Parathyroid adenoma (tissue), 2 donors: ENCODE data around the gene MGAT4A.

Experiments used
- H2AFZ ChIP-seq: fragments of 300-600 bp; sonication (generic); one replicate; pipeline ENCODE4 v1.7.0; 2017; ENCODE audit warnings: antibody characterized with exemption, mild to moderate bottlenecking
- H3K27ac ChIP-seq: fragments of 300-600 bp; sonication (generic); one replicate; pipeline ENCODE4 v1.7.0; 2017
- H3K27me3 ChIP-seq: fragments of 300-600 bp; sonication (generic); one replicate; pipeline ENCODE4 v1.7.0; 2017; ENCODE audit warnings: low read length; ENCODE audit not compliant: control insufficient read depth, insufficient read depth
- H3K36me3 ChIP-seq: fragments of 300-600 bp; sonication (generic); one replicate; pipeline ENCODE4 v1.7.0; 2017; ENCODE audit warnings: low read length; ENCODE audit not compliant: control insufficient read depth, insufficient read depth
- H3K4me1 ChIP-seq: fragments of 300-600 bp; sonication (generic); one replicate; pipeline ENCODE4 v1.7.0; 2017; ENCODE audit warnings: control low read depth
- H3K4me2 ChIP-seq: fragments of 300-600 bp; sonication (generic); one replicate; pipeline ENCODE4 v1.7.0; 2017; ENCODE audit warnings: low read length
- H3K4me3 ChIP-seq: fragments of 300-600 bp; sonication (generic); one replicate; pipeline ENCODE4 v1.7.0; 2017; ENCODE audit warnings: low read depth, low read length
- H3K79me2 ChIP-seq: fragments of 300-600 bp; sonication (generic); one replicate; pipeline ENCODE4 v1.7.0; 2017; ENCODE audit warnings: control low read depth
- H3K9ac ChIP-seq: fragments of 300-600 bp; sonication (generic); one replicate; pipeline ENCODE4 v1.7.0; 2017; ENCODE audit warnings: mild to moderate bottlenecking
- H3K9me3 ChIP-seq: fragments of 300-600 bp; sonication (generic); one replicate; pipeline ENCODE4 v1.7.0; 2017; ENCODE audit warnings: low read length; ENCODE audit not compliant: control insufficient read depth
- TF ChIP-seq, protein P1 (sequence below): fragments of 300-600 bp; sonication (generic); IDR thresholded peaks from one replicate; pipeline ENCODE4 v1.7.0; 2017; ENCODE audit warnings: antibody characterized with exemption, mild to moderate bottlenecking
- donor health status: primary hyperparathyroidism.

The MGAT4A gene

DNA sequence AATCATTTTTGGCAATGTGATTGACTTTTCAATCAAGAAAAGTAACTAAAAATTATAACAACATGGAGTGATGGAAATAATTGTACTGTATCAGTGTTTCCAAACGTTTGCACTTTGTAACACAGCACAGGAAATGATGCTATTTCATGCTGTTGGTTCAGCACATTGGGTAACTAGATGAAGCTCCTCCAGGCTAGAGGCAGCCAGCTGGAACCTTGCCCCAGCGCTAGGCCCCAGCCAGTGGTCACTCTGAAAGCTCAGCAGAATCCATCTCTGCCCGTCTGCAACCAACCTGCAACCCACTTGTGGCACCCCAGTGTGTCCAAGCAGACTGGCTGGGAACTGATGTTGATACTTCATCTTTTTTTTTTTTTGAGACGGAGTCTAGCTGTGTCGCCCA is 107.3 kb downstream of the MGAT4A start:
- Histone ChIP-seq H3K27ac (no peak overlapping the region), H2AFZ (no peak overlapping the region), H3K4me2 (no peak overlapping the region), H3K9me3 (no peaks in the 10 kb centered on the region), H3K4me1 (no peaks in the 10 kb centered on the region), H3K4me3 (no peak overlapping the region), H3K79me2 (no peaks in the 10 kb centered on the region), H3K36me3 (no peaks in the 10 kb centered on the region), H3K9ac (no peak overlapping the region), H3K27me3 (no peaks in the 10 kb centered on the region)
- TF ChIP-seq, protein P1, sequence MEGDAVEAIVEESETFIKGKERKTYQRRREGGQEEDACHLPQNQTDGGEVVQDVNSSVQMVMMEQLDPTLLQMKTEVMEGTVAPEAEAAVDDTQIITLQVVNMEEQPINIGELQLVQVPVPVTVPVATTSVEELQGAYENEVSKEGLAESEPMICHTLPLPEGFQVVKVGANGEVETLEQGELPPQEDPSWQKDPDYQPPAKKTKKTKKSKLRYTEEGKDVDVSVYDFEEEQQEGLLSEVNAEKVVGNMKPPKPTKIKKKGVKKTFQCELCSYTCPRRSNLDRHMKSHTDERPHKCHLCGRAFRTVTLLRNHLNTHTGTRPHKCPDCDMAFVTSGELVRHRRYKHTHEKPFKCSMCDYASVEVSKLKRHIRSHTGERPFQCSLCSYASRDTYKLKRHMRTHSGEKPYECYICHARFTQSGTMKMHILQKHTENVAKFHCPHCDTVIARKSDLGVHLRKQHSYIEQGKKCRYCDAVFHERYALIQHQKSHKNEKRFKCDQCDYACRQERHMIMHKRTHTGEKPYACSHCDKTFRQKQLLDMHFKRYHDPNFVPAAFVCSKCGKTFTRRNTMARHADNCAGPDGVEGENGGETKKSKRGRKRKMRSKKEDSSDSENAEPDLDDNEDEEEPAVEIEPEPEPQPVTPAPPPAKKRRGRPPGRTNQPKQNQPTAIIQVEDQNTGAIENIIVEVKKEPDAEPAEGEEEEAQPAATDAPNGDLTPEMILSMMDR = no peak

DNA sequence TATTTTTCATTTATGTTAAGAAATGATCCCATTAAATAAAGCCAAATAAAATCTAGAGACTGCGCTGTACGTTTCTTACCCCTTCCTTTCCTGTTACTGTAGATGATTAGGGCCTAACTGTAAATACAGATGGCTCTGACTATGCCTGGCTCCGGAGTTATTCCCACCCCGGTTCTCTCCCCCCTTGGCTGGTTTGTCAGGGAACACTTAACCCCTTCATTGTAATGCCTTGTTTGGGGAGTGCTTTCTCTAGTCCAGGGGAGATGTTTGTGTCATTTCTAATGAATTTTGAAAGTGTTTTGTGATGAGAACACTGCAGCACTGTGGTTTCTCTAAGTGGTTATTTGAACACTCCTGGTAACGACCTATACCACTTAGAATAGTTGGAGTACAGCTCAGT is 113.8 kb downstream of the MGAT4A start:
- Histone ChIP-seq H3K4me1 (no peaks in the 10 kb centered on the region), H3K36me3 (no peaks in the 10 kb centered on the region), H3K27me3 (no peaks in the 10 kb centered on the region), H3K4me3 (no peak overlapping the region), H3K27ac (no peak overlapping the region), H3K79me2 (peaks cover 8% of the 10 kb centered on the region), H2AFZ (no peak overlapping the region), H3K4me2 (no peak overlapping the region), H3K9ac (no peak overlapping the region), H3K9me3 (no peaks in the 10 kb centered on the region)
- TF ChIP-seq, protein P1 = no peak

GRCh38 chr2:98615481-98615880 is 115.5 kb downstream of the MGAT4A start:
- H3K4me2 ChIP-seq = no peak overlapping the region
- H3K9me3 ChIP-seq = no peaks in the 10 kb centered on the region
- no peaks in the 10 kb centered on the region for H3K27me3 ChIP-seq
- H3K4me1 ChIP-seq = peaks cover 5% of the 10 kb centered on the region
- no peak overlapping the region for H2AFZ ChIP-seq
- peaks cover 17% of the 10 kb centered on the region for H3K79me2 ChIP-seq
- no peaks in the 10 kb centered on the region for H3K36me3 ChIP-seq
- H3K27ac ChIP-seq = no peak overlapping the region
- no peak overlapping the region for H3K9ac ChIP-seq
- no peak overlapping the region for H3K4me3 ChIP-seq
- TF ChIP-seq, protein P1 = no peak

GRCh38 chr2:98614024-98614739 is 116.8 kb downstream of the MGAT4A start:
- H3K36me3 ChIP-seq = no peaks in the 10 kb centered on the region

More at GRCh38 chr2:98614024-98614739, 116.8 kb downstream of the MGAT4A start:
- peaks cover 10% of the 10 kb centered on the region for H3K4me1 ChIP-seq
- H3K9ac ChIP-seq = no peak overlapping the region
- H3K79me2 ChIP-seq = peaks cover 30% of the 10 kb centered on the region
- H3K27me3 ChIP-seq = no peaks in the 10 kb centered on the region
- no peak overlapping the region for H3K4me3 ChIP-seq
- no peaks in the 10 kb centered on the region for H3K9me3 ChIP-seq
- H3K4me2 ChIP-seq = no peak overlapping the region
- TF ChIP-seq, protein P1 = no peak
- no peak overlapping the region for H2AFZ ChIP-seq
- no peak overlapping the region for H3K27ac ChIP-seq
